HG02840 (cell line): ENCODE results near the gene C2orf49.

Experiments
- ATAC-seq: cut with Tn5 transposase; IDR thresholded peaks from one replicate; pipeline ENCODE4 v1.9.1; 2021; ENCODE audit warnings: mild to moderate bottlenecking, moderate library complexity, moderate number of reproducible peaks; ENCODE audit not compliant: unreplicated experiment, low FRiP score

C2orf49 gene

GRCh38 chr2:105380432-105381100 lies 43.2 kb downstream of the C2orf49 start:
- ATAC-seq = no peak

DNA sequence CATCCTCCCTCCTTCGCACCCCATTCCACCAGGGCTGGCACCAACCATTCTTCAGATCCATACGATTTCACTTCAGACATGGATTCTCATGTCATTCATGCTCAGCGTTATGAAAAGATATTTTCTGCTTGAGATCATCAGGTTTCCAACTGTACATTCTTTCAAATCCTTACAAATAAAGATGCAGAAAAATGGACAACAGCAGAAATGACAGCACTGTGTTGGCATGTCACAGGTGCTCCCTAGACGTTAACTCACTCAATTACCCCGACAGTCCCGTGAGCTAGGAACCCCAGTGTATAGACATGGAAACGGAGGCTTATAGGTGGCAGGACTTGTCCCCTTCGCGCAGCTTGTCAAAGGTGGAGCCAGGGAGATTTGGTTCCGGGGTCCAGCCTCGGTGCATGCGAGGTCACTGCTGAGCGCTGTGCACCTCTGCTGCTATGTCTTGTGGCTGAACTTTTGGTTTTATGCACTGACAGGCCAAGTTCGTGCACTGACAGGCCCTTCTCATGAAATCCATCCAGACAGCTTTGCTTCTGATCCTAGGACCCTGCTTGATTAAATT lies 43.8 kb downstream of the C2orf49 start:
- ATAC-seq = no peak

- no peak for ATAC-seq
These were observed 44.8 kb downstream of the C2orf49 start for GRCh38 chr2:105382177-105382576.

- no peak for ATAC-seq
These were observed 46.3 kb downstream of the C2orf49 start for GRCh38 chr2:105383432-105384166.

DNA sequence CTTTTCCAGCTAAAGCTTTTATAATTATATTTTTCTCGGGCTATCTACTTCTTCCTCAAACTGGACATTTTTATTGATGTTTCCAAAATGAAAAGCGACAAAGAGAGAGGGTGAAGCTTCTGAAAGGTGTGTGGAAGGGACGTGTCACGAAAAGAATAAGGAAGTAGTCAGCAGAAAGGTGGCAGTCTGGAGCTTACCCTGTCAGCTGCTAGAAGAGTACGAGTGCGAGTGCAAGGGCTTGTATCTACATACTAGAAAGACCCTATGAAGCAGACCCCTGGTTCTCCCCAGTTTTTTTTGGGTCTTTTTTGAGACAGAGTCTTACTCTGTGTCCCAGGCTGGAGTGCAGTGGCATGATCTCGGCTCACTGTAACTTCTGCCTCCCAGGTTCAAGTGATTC lies 46.9 kb downstream of the C2orf49 start:
- ATAC-seq = no peak

DNA sequence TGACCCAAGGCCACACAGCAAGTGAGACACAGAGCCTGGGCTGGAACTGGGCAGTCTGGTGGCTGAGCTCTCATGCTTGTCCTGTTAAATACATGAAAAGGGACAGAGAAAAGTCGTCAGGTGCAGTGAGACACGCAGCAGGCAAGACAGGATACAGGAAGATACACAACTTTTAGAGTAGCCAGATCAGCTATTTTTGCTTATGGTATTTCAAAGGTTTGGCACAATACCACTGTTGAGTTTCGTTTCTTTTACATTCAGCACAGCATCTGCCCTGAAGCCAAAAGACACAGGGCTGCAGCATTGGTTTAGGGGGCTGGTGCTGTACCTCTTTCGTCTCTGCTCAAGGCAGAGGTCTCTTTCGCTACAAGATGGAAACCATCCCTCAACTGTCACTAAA lies 47.5 kb downstream of the C2orf49 start:
- ATAC-seq = no peak

DNA sequence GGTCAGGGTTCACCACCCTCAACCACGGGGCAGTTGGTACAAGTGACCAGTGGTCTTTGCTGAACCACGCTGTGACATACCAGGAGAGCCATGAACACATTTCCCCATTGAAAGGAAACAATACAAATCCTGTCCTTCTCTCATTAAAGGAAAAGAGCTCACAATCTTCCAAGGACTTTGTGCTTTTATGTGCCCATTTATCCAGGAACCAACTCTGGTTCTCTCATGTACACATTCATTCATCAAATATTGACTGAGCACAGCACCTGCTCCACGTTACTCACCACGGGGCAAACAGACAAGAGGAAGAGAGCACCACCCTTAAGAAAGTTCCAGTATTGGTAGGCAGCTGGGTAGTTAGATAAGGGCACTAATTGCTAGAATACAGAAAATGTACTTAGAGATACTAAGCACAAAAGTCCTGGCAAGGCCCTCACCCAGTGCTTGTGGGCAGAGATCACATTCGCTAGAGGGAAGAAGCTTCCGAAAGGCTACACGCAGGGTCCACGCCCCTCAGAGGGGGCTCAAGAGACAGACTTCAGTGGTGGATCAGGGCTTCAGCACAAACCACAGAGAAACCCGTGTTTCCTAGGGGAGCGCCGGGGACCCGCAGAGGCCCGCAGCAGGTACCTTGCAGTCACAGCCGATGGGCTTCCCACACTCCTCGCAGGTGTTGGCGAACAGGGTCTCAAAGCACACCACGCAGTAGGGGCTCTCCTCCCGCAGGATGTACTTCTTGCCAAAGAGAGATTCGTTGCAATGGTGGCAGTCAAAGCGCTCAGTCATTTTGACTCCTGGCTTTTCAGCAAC lies 48.6 kb downstream of the C2orf49 start:
- no peak for ATAC-seq

- no peak for ATAC-seq
These were observed 49.9 kb downstream of the C2orf49 start for GRCh38 chr2:105387225-105387624.

GRCh38 chr2:105388971-105389381 lies 51.6 kb downstream of the C2orf49 start:
- no peak for ATAC-seq

DNA sequence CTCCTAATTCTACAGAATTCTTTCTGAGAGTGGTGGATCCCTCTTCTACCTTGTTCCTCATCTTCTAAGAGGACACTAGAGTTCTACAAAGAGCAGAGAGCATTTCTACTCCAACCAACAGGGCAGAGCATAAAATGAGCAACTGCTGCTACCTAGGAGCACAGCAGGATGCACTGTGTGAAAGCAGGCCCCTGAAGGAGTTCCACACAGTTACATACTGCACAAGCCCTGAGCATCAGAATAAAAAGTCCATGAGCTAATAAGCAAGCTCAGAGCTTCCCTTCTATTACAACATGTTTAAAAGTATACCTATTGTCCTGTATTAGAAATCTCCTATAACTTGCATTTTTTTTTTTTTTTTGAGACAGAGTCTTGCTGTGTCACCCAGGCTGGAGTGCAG lies 53.1 kb downstream of the C2orf49 start:
- ATAC-seq = no peak

- ATAC-seq = no peak
These were observed 53.8 kb downstream of the C2orf49 start for GRCh38 chr2:105391058-105391627.

DNA sequence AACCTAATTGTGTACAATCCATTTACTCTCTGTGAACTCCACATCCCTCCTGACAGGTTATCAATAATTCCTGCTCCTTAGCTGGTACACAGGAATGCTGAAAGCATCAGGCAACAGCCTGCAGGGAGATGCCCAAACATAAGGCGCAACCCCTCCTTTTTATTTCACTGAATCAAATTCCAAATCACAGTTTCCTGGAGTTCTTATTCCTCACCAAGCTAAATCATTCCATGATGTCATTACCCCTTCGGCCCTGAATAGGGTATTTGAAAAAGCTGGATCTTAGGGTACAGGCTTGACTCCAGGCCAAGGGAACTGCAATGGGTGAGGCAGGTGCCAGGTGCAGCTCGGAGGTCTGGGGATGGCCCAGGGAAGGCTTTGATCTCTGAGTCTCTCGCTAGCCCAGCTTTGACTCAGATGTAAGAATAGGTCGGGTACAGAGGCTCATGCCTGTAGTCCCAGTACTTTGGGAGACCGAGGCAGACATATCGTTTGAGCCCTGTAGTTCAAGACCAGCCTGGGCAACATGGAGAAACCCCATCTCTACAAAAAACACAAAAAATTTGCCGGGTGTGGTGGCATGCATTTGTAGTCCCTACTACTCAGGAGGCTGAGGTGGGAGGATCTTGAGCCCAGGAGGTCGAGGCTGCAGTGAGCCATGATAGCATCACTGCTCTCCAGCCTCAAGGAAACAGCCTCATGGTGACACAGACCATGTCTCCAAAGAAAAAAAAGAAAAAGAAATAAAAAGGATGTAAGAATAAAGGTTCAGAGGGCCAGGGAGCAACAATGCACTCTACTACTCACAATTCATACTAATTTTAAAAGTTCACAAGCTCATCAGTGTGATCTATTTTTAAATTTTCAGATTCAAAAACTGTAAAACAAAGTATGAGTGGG lies 54.7 kb downstream of the C2orf49 start:
- no peak for ATAC-seq

- ATAC-seq = no peak
These were observed 56.2 kb downstream of the C2orf49 start for GRCh38 chr2:105393373-105394055.

- no peak for ATAC-seq
These were observed 57.7 kb downstream of the C2orf49 start for GRCh38 chr2:105394951-105395611.

GRCh38 chr2:105395691-105396090 lies 58.4 kb downstream of the C2orf49 start:
- no peak for ATAC-seq

GRCh38 chr2:105396254-105397024 lies 59.1 kb downstream of the C2orf49 start:
- no peak for ATAC-seq

- no peak for ATAC-seq
These were observed 59.8 kb downstream of the C2orf49 start for GRCh38 chr2:105397025-105397722.
